GM19324 (cell line): ENCODE measurements around the gene RAB29.

Experiments
- ATAC-seq: cut with Tn5 transposase; IDR thresholded peaks from one replicate; pipeline ENCODE4 v1.9.1; 2021; ENCODE audit warnings: mild to moderate bottlenecking, moderate library complexity; ENCODE audit not compliant: unreplicated experiment, low FRiP score

Gene RAB29

GRCh38 chr1:205797168-205797567 is 21.9 kb upstream of the RAB29 start:
- ATAC-seq: no peak

GRCh38 chr1:205794011-205794730 is 18.9 kb upstream of the RAB29 start:
- ATAC-seq: peak; percentile 63

- no peak for ATAC-seq
Observed at GRCh38 chr1:205792961-205793673, 17.8 kb upstream of the RAB29 start.

- no peak for ATAC-seq
Observed at GRCh38 chr1:205792481-205792881, 17.2 kb upstream of the RAB29 start.

- ATAC-seq: no peak
Observed at GRCh38 chr1:205791568-205792180, 16.4 kb upstream of the RAB29 start.

GRCh38 chr1:205787287-205787916 is 12.1 kb upstream of the RAB29 start:
- no peak for ATAC-seq

- no peak for ATAC-seq
Observed at GRCh38 chr1:205786601-205787000, 11.3 kb upstream of the RAB29 start.

- no peak for ATAC-seq
Observed at GRCh38 chr1:205785446-205785845, 10.2 kb upstream of the RAB29 start.

GRCh38 chr1:205783904-205784303 is 8.6 kb upstream of the RAB29 start:
- ATAC-seq: no peak

GRCh38 chr1:205783433-205783795 is 8.1 kb upstream of the RAB29 start:
- no peak for ATAC-seq

GRCh38 chr1:205782627-205783432 is 7.5 kb upstream of the RAB29 start:
- ATAC-seq: no peak

- no peak for ATAC-seq
Observed at GRCh38 chr1:205780335-205780734, 5.1 kb upstream of the RAB29 start.

GRCh38 chr1:205777994-205778393 is 2.7 kb upstream of the RAB29 start:
- ATAC-seq: no peak

- no peak for ATAC-seq
Observed at GRCh38 chr1:205775717-205776056, 405 bp upstream of the RAB29 start.

- ATAC-seq: peak; percentile 10
Observed at GRCh38 chr1:205774198-205775014, 876 bp downstream of the RAB29 start.

- no peak for ATAC-seq
Observed at GRCh38 chr1:205772607-205773032, 2.7 kb downstream of the RAB29 start.

- ATAC-seq: no peak
Observed at GRCh38 chr1:205770618-205771017, 4.7 kb downstream of the RAB29 start.

GRCh38 chr1:205769641-205770365 is 5.5 kb downstream of the RAB29 start:
- no peak for ATAC-seq

- ATAC-seq: no peak
Observed at GRCh38 chr1:205767248-205767647, 8.0 kb downstream of the RAB29 start.
